ENCODE data around the gene GBP3. TPM values are rescaled to one million over a fixed set of nuclear protein-coding genes. Genes with fewer than 3 reads are reported as not detected.
"Not testable (repeated sequence)": the region's sequence is repeated elsewhere in the genome, so short reads cannot be mapped to it uniquely, and the experiment has no call there.

The GBP3 gene
- total and polyA plus RNA-seq, 10 of the 15 experiments (the other 5 are each of a cell fraction or from before 2014, with no cell fraction given) = 0.21 to 3.1 (median 1.7) TPM

GRCh38 chr1:88976235-88976634, 46.4 kb downstream of the GBP3 start (continued):
- no peak for TF ChIP-seq ZNF687 (IDR thresholded peaks at IDR 0.05)
- TF ChIP-seq CBFB (IDR thresholded peaks at IDR 0.05; ENCODE audit: low read depth) = no peak
- TF ChIP-seq RAD51 (IDR thresholded peaks at IDR 0.05) = no peak

GRCh38 chr1:88974616-88975172, 48.0 kb downstream of the GBP3 start:
- ATAC-seq; intact Hi-C loops (cut with micrococcal nuclease; ENCODE audit: unreplicated experiment); BruUV-seq (replicated peaks); H3K9ac ChIP-seq (ENCODE audit: control insufficient read depth, insufficient read depth, low read length); H3K9me3 ChIP-seq (replicated peaks; ENCODE audit: control insufficient read depth, insufficient read depth, low read length); H3K27ac ChIP-seq (ENCODE audit: control insufficient read depth, insufficient read depth); FAIRE-seq; DNase-seq (ENCODE audit: low read depth, low spot score); H2AFZ ChIP-seq (ENCODE audit: control insufficient read depth, low read depth, low read length); in situ Hi-C loops (cut with MboI); H3K4me1 ChIP-seq (ENCODE audit: control insufficient read depth, insufficient read depth, low read length); H3K4me2 ChIP-seq (ENCODE audit: control insufficient read depth, insufficient read depth); H3K79me2 ChIP-seq (ENCODE audit: control insufficient read depth, insufficient read depth, low read length); H3K27me3 ChIP-seq (replicated peaks in 1 of 2; ENCODE audit: control insufficient read depth in 2 of 2, insufficient read depth in 2 of 2, low read length in 1 of 2); H3K36me3 ChIP-seq (ENCODE audit: control insufficient read depth in 2 of 2, insufficient read depth in 2 of 2, low read length in 1 of 2); H3K4me3 ChIP-seq; H4K20me1 ChIP-seq (ENCODE audit: control insufficient read depth, insufficient read depth): not testable (repeated sequence)
- RAD21 ChIA-PET (ENCODE audit: unreplicated experiment) = interaction anchor here (0.9 to 1.8 kb wide), 2 partner anchors 25 to 223 kb away, joined by 3 to 4 read pairs; no protein-coding TSS in a partner anchor
- peak; percentile 63 for TF ChIP-seq NFYB (IDR thresholded peaks at IDR 0.05; ENCODE audit: insufficient read depth, low read depth, low read length)
- POLR2A ChIA-PET = interaction anchor here (1.8 kb wide), 1 partner anchor 10 kb away, joined by 5 read pairs; no protein-coding TSS in a partner anchor
- CTCF ChIA-PET = interaction anchor here (0.8 to 4.5 kb wide), 10 partner anchors 9 to 1184 kb away, joined by 3 to 36 read pairs (median 5); no protein-coding TSS in a partner anchor
- SMC1A ChIA-PET (ENCODE audit: uncharacterized antibody, unreplicated experiment) = interaction anchor here (1.2 to 5.6 kb wide), 6 partner anchors 9 to 789 kb away, joined by 3 to 26 read pairs (median 4); no protein-coding TSS in a partner anchor
- WGBS (ENCODE audit: insufficient coverage, insufficient replicate concordance, low lambda C conversion rate, missing lambda C conversion rate) = 73% methylated on average over 13 of the region's 13 CpGs
